Fibroblast of skin of abdomen (primary cell): ENCODE measurements around the gene CALN1.
"Not testable (repeated sequence)": the region's sequence is repeated elsewhere in the genome, so short reads cannot be mapped to it uniquely, and the experiment has no call there.

Experiments used
- DNase-seq: peaks from one replicate; pipeline ENCODE4 v3.0.0-alpha.2; 2013

Gene CALN1

GRCh38 chr7:71961283-71961682 is 450.9 kb downstream of the CALN1 start:
- DNase-seq = no peak

- no peak for DNase-seq
These were observed 470.0 kb downstream of the CALN1 start for GRCh38 chr7:71942115-71942514.

- peak; percentile 18 for DNase-seq
These were observed 474.2 kb downstream of the CALN1 start for GRCh38 chr7:71937840-71938371.

- DNase-seq = no peak
These were observed 476.5 kb downstream of the CALN1 start for GRCh38 chr7:71935674-71936073.

- no peak for DNase-seq
These were observed 478.7 kb downstream of the CALN1 start for GRCh38 chr7:71933426-71933825.

- peak; percentile 1 for DNase-seq
These were observed 486.5 kb downstream of the CALN1 start for GRCh38 chr7:71925663-71926062.

GRCh38 chr7:71914204-71914603 is 497.9 kb downstream of the CALN1 start:
- DNase-seq = not testable (repeated sequence)

- DNase-seq = peak; percentile 0
These were observed 499.7 kb downstream of the CALN1 start for GRCh38 chr7:71912476-71912875.

GRCh38 chr7:71911051-71911450 is 501.1 kb downstream of the CALN1 start:
- no peak for DNase-seq

- DNase-seq = no peak
These were observed 506.3 kb downstream of the CALN1 start for GRCh38 chr7:71905821-71906220.

- DNase-seq = no peak
These were observed 507.7 kb downstream of the CALN1 start for GRCh38 chr7:71904484-71904883.

GRCh38 chr7:71900556-71900955 is 511.6 kb downstream of the CALN1 start:
- no peak for DNase-seq

- DNase-seq = no peak
These were observed 515.6 kb downstream of the CALN1 start for GRCh38 chr7:71896535-71896934.

GRCh38 chr7:71886046-71886445 is 526.1 kb downstream of the CALN1 start:
- DNase-seq = no peak

- no peak for DNase-seq
These were observed 526.7 kb downstream of the CALN1 start for GRCh38 chr7:71885487-71885886.

GRCh38 chr7:71883415-71883814 is 528.7 kb downstream of the CALN1 start:
- DNase-seq = no peak

GRCh38 chr7:71871446-71871845 is 540.7 kb downstream of the CALN1 start:
- DNase-seq = no peak

- DNase-seq = no peak
These were observed 541.3 kb downstream of the CALN1 start for GRCh38 chr7:71870812-71871211.

GRCh38 chr7:71868797-71869196 is 543.3 kb downstream of the CALN1 start:
- DNase-seq = peak; percentile 94

- DNase-seq = no peak
These were observed 544.5 kb downstream of the CALN1 start for GRCh38 chr7:71867626-71868025.

- DNase-seq = no peak
These were observed 547.0 kb downstream of the CALN1 start for GRCh38 chr7:71865172-71865571.

GRCh38 chr7:71864130-71864529 is 548.0 kb downstream of the CALN1 start:
- DNase-seq = no peak

- DNase-seq = peak; percentile 9
These were observed 551.6 kb downstream of the CALN1 start for GRCh38 chr7:71860572-71860971.

- peak; percentile 7 for DNase-seq
These were observed 554.8 kb downstream of the CALN1 start for GRCh38 chr7:71857338-71857737.
